Fibroblast of lung (primary cell): ENCODE data around the gene CDNF.

ENCODE experiments used
- EZH2 ChIP-seq: IDR thresholded peaks from 2 replicates; pipeline ENCODE4 v1.5.1; 2012; ENCODE audit warnings: low read length, control low read depth, mild to moderate bottlenecking; ENCODE audit errors: missing control alignments
- TF ChIP-seq, protein P1 (sequence below), 2 donors: IDR thresholded peaks in 1 of 2; conservative IDR thresholded peaks in 1 of 2; 1 replicate in 1 of 2; 2 replicates in 1 of 2; pipeline ENCODE4 v1.5.1; 2011 to 2012; ENCODE audit warnings: low read length in 2 of 2, control low read depth in 1 of 2, inconsistent platforms in 1 of 2, low read depth in 1 of 2, mild to moderate bottlenecking in 1 of 2

DNA sequence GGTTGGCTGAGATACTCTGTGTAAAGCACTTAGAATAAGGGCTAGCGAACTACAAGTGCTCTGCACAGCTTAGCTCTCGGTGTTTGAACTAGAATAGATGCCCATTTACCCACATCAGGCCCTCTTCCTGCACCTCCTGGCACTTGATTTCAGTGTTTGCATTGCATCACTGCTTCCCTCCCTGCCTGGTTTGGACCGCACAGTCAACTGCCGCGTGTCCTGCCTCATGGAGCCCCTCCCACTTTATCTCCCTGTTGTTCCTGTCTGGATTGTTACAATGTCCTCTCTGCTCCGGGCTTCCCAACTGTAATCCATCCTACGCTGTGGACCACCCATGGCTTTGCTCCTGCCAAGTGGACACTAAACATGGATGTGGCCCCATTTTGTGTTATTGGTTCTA lies 65.4 kb downstream of the CDNF start:
- TF ChIP-seq, protein P1, sequence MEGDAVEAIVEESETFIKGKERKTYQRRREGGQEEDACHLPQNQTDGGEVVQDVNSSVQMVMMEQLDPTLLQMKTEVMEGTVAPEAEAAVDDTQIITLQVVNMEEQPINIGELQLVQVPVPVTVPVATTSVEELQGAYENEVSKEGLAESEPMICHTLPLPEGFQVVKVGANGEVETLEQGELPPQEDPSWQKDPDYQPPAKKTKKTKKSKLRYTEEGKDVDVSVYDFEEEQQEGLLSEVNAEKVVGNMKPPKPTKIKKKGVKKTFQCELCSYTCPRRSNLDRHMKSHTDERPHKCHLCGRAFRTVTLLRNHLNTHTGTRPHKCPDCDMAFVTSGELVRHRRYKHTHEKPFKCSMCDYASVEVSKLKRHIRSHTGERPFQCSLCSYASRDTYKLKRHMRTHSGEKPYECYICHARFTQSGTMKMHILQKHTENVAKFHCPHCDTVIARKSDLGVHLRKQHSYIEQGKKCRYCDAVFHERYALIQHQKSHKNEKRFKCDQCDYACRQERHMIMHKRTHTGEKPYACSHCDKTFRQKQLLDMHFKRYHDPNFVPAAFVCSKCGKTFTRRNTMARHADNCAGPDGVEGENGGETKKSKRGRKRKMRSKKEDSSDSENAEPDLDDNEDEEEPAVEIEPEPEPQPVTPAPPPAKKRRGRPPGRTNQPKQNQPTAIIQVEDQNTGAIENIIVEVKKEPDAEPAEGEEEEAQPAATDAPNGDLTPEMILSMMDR (conservative IDR thresholded peaks at IDR 0.05 in 1 of 2, IDR thresholded peaks at IDR 0.05 in 1 of 2; ENCODE audit: low read depth in 1 of 2, low read length in 2 of 2), result no peak
- TF ChIP-seq EZH2, result no peak
